HAP-1 (cell line): ENCODE measurements around the gene GATAD1.
"Not testable (repeated sequence)": the region's sequence is repeated elsewhere in the genome, so short reads cannot be mapped to it uniquely, and the experiment has no call there.

Experiments
- DNase-seq, 2 experiments: peaks; one replicate each; pipeline ENCODE4 v3.0.0-alpha.2; 2016 to 2020; ENCODE audit warnings: low spot score in 2 of 2
- H3K27me3 ChIP-seq: fragments of 250-450 bp; sonication (Bioruptor Pico); 2 replicates; pipeline ENCODE4 v1.5.1; 2020; ENCODE audit warnings: low read depth, mild to moderate bottlenecking, moderate library complexity
- H3K36me3 ChIP-seq: fragments of 250-450 bp; sonication (Bioruptor Pico); replicated peaks from 2 replicates; pipeline ENCODE4 v1.5.1; 2020; ENCODE audit warnings: mild to moderate bottlenecking
- H3K4me1 ChIP-seq: fragments of 250-450 bp; sonication (Bioruptor Pico); 2 replicates; pipeline ENCODE4 v1.5.1; 2020; ENCODE audit warnings: mild to moderate bottlenecking
- H3K4me3 ChIP-seq: fragments of 250-450 bp; sonication (Bioruptor Pico); 2 replicates; pipeline ENCODE4 v1.5.1; 2020; ENCODE audit warnings: mild to moderate bottlenecking, moderate library complexity
- H3K9me3 ChIP-seq: fragments of 250-450 bp; sonication (Bioruptor Pico); 2 replicates; pipeline ENCODE4 v1.5.1; 2020; ENCODE audit warnings: mild to moderate bottlenecking, moderate library complexity
- in situ Hi-C: fragments of 300-500 bp; cut with MboI; formaldehyde crosslinking; loops from 3 replicates; pipeline ENCODE4 v1.14.3; 2020; ENCODE audit warnings: low sequenced_read_pairs, inconsistent platforms, mixed read lengths

GATAD1 gene, protein sequence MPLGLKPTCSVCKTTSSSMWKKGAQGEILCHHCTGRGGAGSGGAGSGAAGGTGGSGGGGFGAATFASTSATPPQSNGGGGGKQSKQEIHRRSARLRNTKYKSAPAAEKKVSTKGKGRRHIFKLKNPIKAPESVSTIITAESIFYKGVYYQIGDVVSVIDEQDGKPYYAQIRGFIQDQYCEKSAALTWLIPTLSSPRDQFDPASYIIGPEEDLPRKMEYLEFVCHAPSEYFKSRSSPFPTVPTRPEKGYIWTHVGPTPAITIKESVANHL

GRCh38 chr7:92447345-92448204, at the start of gene GATAD1:
GATAD1 (plus strand) TSS chr7:92447482; CDS start chr7:92447730, 248 bp downstream.
- H3K4me3 ChIP-seq, result peak within 1 kb of the TSS; percentile 86
- H3K27me3 ChIP-seq, result no peaks in the 10 kb centered on the region
- peaks cover 10% of the 10 kb centered on the region; the same call in 1 of the 2 replicates for H3K4me1 ChIP-seq
- in situ Hi-C loops, result loop anchor here (25.0 kb wide), 1 partner anchor 560 kb away; the partner anchor contains the start of gene MTERF1
- peaks cover 2% of the 10 kb centered on the region; the same call in 1 of the 2 replicates for H3K9me3 ChIP-seq
- DNase-seq, result peak; percentile 89 to 94
- H3K36me3 ChIP-seq, result peaks cover 34% of the 10 kb centered on the region

DNA sequence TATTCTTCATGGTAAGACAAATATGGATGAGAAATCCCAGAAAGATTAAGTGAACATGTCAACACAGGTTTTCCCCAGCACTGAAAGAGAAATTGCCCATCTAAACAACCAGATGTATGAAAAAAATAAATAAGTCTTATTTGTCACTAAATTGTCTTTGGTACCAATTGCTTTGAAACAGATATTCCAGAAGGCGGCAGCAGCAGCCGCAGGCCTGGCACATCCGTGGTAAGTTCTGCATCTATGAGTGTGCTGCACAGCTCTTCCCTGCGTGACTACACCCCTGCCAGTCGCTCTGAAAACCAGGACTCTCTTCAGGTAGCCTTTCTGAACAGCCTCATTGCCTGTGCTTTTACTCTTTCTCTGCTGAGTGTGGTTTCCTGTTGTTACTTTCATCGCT, 49.7 kb upstream of the GATAD1 start:
- H3K9me3 ChIP-seq, result no peaks in the 10 kb centered on the region
- peaks cover 11% of the 10 kb centered on the region for H3K36me3 ChIP-seq
- in situ Hi-C loops, result no loop called here

GRCh38 chr7:92400013-92400412, 47.3 kb upstream of the GATAD1 start:
- H3K4me1 ChIP-seq, result no peaks in the 10 kb centered on the region
- DNase-seq, result no peak
- peaks cover 11% of the 10 kb centered on the region for H3K36me3 ChIP-seq
- H3K27me3 ChIP-seq, result no peaks in the 10 kb centered on the region
- in situ Hi-C loops, result no loop called here
- H3K4me3 ChIP-seq, result no peak overlapping the region
- H3K9me3 ChIP-seq, result no peaks in the 10 kb centered on the region

More for the DNA sequence above, 49.7 kb upstream of the GATAD1 start:
- no peaks in the 10 kb centered on the region for H3K4me1 ChIP-seq
- no peak overlapping the region for H3K4me3 ChIP-seq
- no peaks in the 10 kb centered on the region for H3K27me3 ChIP-seq
- no peak for DNase-seq

DNA sequence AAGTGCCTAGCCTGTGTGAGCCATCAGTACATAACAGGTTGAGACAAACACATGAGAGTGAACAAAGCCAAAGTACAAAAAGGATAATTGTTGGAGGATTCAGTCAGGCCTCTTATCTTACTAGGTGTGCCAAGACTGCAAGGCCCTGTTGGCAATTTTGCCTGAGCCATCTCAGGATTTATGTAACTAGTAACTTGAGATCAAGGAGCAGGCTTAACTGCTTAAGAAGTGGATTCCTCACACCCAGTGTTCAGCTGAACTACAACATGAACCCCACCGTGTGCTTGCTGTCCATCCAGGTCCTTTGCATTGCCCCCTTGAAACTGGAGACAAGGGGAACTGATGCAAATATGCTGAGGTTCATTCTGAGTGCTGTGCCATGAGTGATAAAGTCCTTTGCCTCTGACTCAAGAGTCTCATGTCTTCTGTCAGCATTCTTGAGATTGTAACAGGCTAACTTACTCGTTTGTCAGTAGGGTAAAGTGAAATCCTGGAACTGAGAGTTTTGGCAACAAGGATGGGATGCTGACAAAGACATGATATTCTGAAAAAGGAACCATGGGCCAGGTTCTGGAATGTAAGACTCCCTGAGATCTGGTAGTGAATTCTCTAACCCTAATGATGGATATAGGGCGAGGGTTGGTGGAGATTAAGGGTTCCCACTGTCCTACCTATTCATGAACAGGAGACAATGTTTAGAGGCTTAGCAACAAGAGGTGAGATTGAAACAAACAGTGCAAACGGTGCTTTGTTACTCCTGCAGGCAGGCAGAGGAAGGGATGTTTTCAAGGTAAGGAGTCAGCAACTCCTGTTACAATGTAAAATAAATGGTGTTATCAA, 44.1 kb upstream of the GATAD1 start:
- Histone ChIP-seq H3K27me3 (no peaks in the 10 kb centered on the region), H3K36me3 (peaks cover 7% of the 10 kb centered on the region), H3K9me3 (no peaks in the 10 kb centered on the region), H3K4me1 (no peaks in the 10 kb centered on the region), H3K4me3 (no peak overlapping the region)
- DNase-seq, result no peak
- in situ Hi-C loops, result no loop called here

DNA sequence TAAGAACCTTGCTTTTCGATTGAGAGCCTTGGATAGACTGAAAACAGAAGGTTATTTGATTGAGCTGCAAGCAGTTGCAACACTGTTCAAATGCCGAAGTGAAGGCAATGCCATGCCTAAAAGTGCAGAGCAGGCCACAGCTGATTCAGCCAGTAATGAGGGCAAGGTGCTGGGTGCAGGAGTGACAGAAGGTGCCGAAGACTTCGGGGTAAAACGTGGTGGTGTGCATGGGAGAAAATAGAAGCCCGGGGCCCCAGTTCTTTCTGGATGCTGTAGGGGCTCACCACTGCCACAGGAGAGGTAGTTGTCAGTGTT, 43.6 kb upstream of the GATAD1 start:
- Histone ChIP-seq H3K27me3 (no peaks in the 10 kb centered on the region), H3K9me3 (no peaks in the 10 kb centered on the region), H3K4me1 (no peaks in the 10 kb centered on the region), H3K4me3 (no peak overlapping the region), H3K36me3 (peaks cover 3% of the 10 kb centered on the region)
- in situ Hi-C loops, result no loop called here
- no peak for DNase-seq

GRCh38 chr7:92404170-92404614, 43.1 kb upstream of the GATAD1 start:
- Histone ChIP-seq H3K4me3 (no peak overlapping the region), H3K36me3 (no peaks in the 10 kb centered on the region; the same call in 1 of the 2 replicates), H3K9me3 (no peaks in the 10 kb centered on the region), H3K27me3 (no peaks in the 10 kb centered on the region), H3K4me1 (no peaks in the 10 kb centered on the region)
- in situ Hi-C loops, result no loop called here
- no peak for DNase-seq

GRCh38 chr7:92409357-92409756, 37.9 kb upstream of the GATAD1 start:
- Histone ChIP-seq H3K4me3 (no peak overlapping the region), H3K27me3 (peaks cover 7% of the 10 kb centered on the region; the same call in 1 of the 2 replicates), H3K9me3 (no peaks in the 10 kb centered on the region), H3K4me1 (no peaks in the 10 kb centered on the region), H3K36me3 (no peaks in the 10 kb centered on the region)
- in situ Hi-C loops, result no loop called here
- no peak for DNase-seq

DNA sequence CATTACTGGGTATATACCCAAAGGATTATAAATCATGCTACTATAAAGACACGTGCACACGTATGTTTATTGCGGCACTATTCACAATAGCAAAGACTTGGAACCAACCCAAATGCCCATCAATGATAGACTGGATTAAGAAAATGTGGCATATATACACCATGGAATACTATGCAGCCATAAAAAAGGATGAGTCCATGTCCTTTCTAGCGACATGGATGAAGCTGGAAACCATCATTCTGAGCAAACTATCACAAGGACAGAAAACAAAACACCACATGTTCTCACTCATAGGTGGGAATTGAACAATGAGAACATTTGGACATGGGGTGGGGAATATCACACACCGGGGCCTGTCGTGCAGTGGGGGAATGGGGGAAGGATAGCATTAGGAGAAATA, 37.1 kb upstream of the GATAD1 start:
- H3K4me1 ChIP-seq, in situ Hi-C loops: not testable (repeated sequence)

DNA sequence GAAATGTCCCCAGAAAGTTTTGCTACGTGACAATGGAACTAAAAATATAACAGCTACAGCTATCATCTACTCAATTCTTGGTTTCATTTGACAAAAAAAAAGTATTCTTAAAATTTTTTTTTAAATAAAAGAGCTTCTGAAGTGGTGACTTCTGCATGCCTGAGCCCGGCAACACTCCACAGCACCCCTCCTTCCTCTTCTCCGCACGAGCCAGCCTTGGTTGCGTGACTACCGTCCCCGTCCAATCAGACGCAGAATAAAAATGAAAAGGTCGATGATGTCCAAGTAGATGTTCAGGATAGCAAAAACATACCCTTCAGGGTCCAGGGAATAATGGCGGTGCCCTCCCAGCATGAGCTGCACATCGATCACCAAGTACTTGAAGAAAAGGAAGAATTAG, 34.5 kb upstream of the GATAD1 start:
- no peak for DNase-seq
- in situ Hi-C loops, result no loop called here
- no peaks in the 10 kb centered on the region for H3K4me1 ChIP-seq
- no peaks in the 10 kb centered on the region for H3K36me3 ChIP-seq
- no peak overlapping the region for H3K4me3 ChIP-seq
- no peaks in the 10 kb centered on the region for H3K9me3 ChIP-seq
- H3K27me3 ChIP-seq, result peaks cover 7% of the 10 kb centered on the region; the same call in 1 of the 2 replicates

More for the DNA sequence above, 37.1 kb upstream of the GATAD1 start:
- H3K27me3 ChIP-seq, H3K4me3 ChIP-seq, DNase-seq, H3K36me3 ChIP-seq, H3K9me3 ChIP-seq: not testable (repeated sequence)

DNA sequence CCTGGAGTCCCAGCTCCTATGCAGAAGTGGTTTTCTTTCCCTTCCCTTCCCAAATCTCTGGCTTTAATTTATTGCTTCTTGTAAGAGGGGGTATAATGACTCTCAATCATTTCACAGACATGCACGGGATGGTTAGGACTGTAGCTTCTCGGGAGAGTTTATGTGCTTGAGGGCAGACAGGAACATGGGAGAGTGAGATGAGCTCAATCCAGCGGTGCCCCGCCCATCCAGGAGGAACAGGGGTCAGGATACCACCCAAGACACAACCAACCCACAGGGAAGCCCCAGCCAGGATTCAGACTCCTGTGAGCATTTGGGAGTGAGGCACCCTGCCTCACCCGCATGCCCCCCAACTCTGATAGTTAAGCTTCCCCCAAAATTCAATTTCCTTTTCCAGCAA, 33.7 kb upstream of the GATAD1 start:
- H3K4me3 ChIP-seq, result no peak overlapping the region
- in situ Hi-C loops, result no loop called here
- H3K9me3 ChIP-seq, result no peaks in the 10 kb centered on the region
- no peaks in the 10 kb centered on the region for H3K36me3 ChIP-seq
- peaks cover 7% of the 10 kb centered on the region; the same call in 1 of the 2 replicates for H3K27me3 ChIP-seq
- no peak for DNase-seq
- no peaks in the 10 kb centered on the region for H3K4me1 ChIP-seq

GRCh38 chr7:92415225-92415624, 32.1 kb upstream of the GATAD1 start:
- H3K36me3 ChIP-seq, result no peaks in the 10 kb centered on the region
- H3K27me3 ChIP-seq, result peaks cover 7% of the 10 kb centered on the region; the same call in 1 of the 2 replicates
- in situ Hi-C loops, result no loop called here
- DNase-seq, result no peak
- H3K9me3 ChIP-seq, result no peaks in the 10 kb centered on the region
- H3K4me3 ChIP-seq, result no peak overlapping the region
- no peaks in the 10 kb centered on the region for H3K4me1 ChIP-seq

GRCh38 chr7:92417913-92418312, 29.4 kb upstream of the GATAD1 start:
- peaks cover 5% of the 10 kb centered on the region; the same call in 1 of the 2 replicates for H3K27me3 ChIP-seq
- H3K36me3 ChIP-seq, result no peaks in the 10 kb centered on the region
- peak in 1 of 2 experiments; percentile 12 for DNase-seq
- in situ Hi-C loops, result no loop called here
- H3K4me3 ChIP-seq, result no peak overlapping the region
- H3K4me1 ChIP-seq, result no peaks in the 10 kb centered on the region
- H3K9me3 ChIP-seq, result no peaks in the 10 kb centered on the region

DNA sequence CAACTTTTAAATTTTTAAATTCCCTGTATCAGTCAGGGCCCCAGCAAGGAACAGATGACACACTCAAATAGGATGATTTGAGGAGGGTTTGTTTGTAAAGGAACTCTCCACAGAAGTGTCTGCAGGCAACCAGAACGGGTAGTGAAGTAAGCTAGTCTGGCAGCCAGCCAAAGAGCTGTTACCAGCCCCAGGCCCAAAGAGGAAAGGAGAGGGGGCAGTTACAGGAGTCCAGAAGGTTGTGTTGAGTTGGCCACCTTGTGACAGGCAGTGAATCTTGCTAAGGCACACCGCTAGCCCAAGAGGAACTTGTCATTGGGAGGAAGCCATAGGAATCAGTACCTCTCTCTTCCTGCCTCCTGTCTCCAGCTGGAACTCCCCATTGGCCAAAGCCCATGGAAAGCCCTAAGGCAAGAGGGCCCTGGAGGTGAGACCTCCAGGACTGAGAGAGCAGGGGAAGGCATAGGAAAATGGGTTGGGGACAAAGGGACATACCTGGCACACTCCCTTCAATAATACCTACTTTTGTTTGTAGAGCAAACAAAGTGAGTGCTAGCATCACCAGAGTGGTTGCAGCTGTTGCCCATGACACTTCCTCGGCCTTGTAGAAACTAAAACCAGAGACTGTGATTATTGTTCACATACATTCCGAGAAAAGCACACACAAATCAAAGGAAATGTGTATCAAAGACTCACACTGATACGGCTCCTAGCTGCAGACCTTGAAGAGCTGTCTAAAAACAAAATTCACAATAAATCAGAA, 25.4 kb upstream of the GATAD1 start:
- Histone ChIP-seq H3K4me3 (no peak overlapping the region), H3K4me1 (peaks cover 3% of the 10 kb centered on the region), H3K9me3 (no peaks in the 10 kb centered on the region), H3K36me3 (no peaks in the 10 kb centered on the region), H3K27me3 (no peaks in the 10 kb centered on the region)
- DNase-seq, result no peak
- in situ Hi-C loops, result no loop called here
